HTERT RPE-1 (cell line): ENCODE results near the gene CYSLTR2.

Experiments used
- in situ Hi-C: fragments of 300-500 bp; cut with MboI; formaldehyde crosslinking; loops from 4 replicates; pipeline ENCODE4 v1.14.3; 2020; ENCODE audit warnings: low sequenced_read_pairs

The CYSLTR2 gene

DNA sequence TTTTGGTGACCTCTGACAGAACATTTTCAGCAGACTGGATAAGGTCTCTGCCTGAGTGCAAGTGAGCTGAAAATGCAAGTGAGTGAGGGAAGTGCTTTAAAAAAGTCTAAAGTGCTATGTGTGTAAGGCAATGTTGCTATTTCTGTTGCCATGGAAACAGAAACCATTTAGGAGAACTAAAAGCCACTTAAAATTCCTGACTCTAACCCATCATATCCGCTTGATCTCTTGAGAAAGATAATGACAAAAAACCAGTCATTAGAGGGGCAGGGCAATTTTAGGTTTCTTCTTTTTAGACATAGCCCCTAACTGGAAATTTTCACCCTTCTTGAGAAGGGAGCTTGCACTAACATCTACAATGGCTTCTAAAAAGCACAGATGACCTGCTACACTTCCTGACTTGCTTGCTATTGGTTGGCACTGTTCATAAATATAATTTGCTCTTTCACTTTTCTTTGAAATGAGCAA is at the start of gene CYSLTR2:
TSS of gene CYSLTR2 (plus strand) at position 458 of the 468 bp plus-strand sequence. CDS start 52,889 bp downstream, outside the sequence.
- in situ Hi-C loops = no loop called here

GRCh38 chr13:48615049-48615448 is 38.7 kb upstream of the CYSLTR2 start:
- in situ Hi-C loops = no loop called here

GRCh38 chr13:48618937-48619336 is 34.8 kb upstream of the CYSLTR2 start:
- in situ Hi-C loops = no loop called here

DNA sequence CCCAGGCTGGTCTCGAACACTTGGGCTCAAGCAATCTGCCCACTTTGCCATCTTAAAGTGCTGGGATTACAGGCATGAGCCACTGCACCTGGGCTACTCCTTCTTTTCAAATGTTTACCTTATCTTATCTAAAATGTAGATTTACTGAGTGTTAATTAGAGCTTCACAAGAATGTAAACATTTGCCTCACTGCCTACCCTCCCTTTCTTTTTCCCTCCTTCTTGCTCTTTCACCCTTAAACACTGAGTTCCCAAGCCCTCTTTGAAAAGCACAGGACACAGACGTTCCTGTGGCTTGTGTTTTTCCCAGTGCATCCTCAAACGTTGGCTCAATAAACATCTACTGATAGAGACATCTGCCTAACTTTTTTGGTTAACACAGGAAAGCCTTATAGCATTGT is 32.7 kb upstream of the CYSLTR2 start:
- in situ Hi-C loops = no loop called here

GRCh38 chr13:48624016-48624415 is 29.7 kb upstream of the CYSLTR2 start:
- in situ Hi-C loops = no loop called here

DNA sequence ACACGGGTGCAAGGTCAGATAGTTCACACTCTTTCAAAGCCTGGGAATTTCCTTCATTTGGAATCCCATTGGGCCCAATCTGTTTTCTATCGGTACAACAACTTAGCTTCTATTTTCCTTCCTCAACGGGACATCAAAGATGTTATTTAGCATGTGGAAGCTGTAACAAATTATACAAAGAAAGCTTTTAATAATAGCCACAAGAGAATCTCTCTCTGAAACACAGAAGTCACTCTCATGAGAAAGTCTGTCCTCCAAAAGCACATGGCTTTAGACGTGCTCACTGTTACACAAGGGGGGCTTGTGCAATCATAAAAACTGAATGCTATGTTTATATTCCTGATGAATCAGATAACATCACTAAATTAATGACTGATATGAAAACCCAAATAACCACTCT is 28.9 kb upstream of the CYSLTR2 start:
- in situ Hi-C loops = no loop called here

- in situ Hi-C loops = no loop called here
Measured at GRCh38 chr13:48625413-48626076, 28.2 kb upstream of the CYSLTR2 start.

DNA sequence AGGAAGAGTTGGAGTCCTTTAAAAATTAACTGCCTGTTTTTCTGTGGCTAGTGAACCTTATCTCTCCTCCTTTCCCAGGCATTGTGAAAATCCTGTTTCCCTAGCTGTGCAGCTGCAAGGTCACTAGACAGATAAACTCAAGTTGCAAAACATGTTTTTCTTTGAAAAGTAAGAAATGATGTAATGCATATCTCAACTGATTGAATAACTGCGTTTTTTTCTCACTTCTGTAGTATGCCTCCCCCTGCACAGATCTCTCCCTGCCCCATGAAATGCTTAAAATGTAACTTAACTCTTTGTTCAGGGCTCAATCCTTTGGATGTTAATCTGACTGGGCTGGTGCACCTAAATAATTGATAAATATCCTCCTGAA is 27.7 kb upstream of the CYSLTR2 start:
- in situ Hi-C loops = no loop called here

GRCh38 chr13:48626726-48627451 is 26.8 kb upstream of the CYSLTR2 start:
- in situ Hi-C loops = no loop called here

- in situ Hi-C loops = no loop called here
Measured at GRCh38 chr13:48629277-48629676, 24.5 kb upstream of the CYSLTR2 start.

DNA sequence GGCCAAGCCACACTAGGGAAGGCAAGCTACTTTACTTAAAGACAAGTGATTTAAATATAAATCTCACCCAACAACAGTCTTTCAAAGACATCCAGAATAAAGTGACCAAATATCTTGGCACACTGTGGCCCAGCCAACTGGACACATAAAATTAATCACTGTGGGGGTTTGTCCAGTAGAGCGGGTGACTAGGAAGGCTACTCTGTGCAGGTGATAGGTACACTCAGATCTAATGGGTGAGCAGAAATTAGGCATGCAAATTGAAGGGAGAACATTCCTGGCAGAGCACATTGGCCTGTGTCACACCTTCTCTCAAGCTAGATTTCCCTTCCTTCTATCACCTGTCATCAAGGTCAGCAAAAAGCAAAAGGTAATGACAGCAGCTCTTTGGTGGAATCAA is 23.4 kb upstream of the CYSLTR2 start:
- in situ Hi-C loops = no loop called here

DNA sequence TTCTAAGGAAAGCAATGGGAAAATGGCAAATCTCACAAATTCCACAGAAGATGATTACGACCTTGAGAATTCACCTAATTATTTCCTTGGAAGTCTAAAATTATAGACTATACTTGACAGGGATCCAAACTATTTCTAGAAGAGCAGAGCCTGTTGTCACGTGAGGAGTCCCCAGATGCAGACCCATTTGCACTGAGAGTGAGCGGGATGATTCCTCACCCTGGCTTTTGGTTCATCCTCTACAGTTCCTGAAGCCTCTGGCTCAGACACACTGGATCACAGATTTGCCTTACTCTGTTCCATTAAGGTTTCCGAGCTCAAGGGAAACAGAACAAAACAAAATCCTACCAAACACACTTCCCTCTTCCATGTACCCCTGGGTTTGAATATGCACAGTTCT is 23.0 kb upstream of the CYSLTR2 start:
- in situ Hi-C loops = no loop called here

- in situ Hi-C loops = no loop called here
Measured at GRCh38 chr13:48631441-48631840, 22.3 kb upstream of the CYSLTR2 start.

DNA sequence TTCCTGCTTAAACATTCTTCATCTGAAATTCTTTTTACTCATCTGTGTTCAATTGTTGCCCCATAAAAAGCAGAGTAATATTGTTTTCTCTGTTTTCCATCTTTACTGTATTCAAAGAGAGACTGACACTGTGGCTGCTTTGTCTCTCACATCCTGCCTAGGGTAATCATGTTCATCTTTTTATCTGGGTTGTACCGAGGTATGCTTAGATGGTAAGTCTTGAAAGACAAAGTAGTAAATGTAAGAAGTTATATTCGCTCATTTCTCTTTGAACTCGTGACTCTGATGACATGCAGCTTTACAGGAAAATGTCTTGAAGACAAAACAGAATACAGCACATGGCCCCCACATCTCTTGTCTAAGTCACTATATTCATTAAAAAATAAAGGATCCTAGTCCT is 20.0 kb upstream of the CYSLTR2 start:
- in situ Hi-C loops = no loop called here

- in situ Hi-C loops = no loop called here
Measured at GRCh38 chr13:48634636-48635035, 19.1 kb upstream of the CYSLTR2 start.

- in situ Hi-C loops = no loop called here
Measured at GRCh38 chr13:48635478-48635877, 18.3 kb upstream of the CYSLTR2 start.

GRCh38 chr13:48636550-48636949 is 17.2 kb upstream of the CYSLTR2 start:
- in situ Hi-C loops = no loop called here

GRCh38 chr13:48637601-48638000 is 16.1 kb upstream of the CYSLTR2 start:
- in situ Hi-C loops = no loop called here

GRCh38 chr13:48640767-48641166 is 13.0 kb upstream of the CYSLTR2 start:
- in situ Hi-C loops = no loop called here

GRCh38 chr13:48641404-48641803 is 12.3 kb upstream of the CYSLTR2 start:
- in situ Hi-C loops = no loop called here

- in situ Hi-C loops = no loop called here
Measured at GRCh38 chr13:48642061-48642460, 11.7 kb upstream of the CYSLTR2 start.

- in situ Hi-C loops = no loop called here
Measured at GRCh38 chr13:48643159-48643558, 10.6 kb upstream of the CYSLTR2 start.
